Pancreas (tissue), 10 donors: ENCODE data around the gene INSL3. TPM values are rescaled to one million over a fixed set of nuclear protein-coding genes. Genes with fewer than 3 reads are reported as not detected.
"Not testable (repeated sequence)": the region's sequence is repeated elsewhere in the genome, so short reads cannot be mapped to it uniquely, and the experiment has no call there.

Source experiments
- ATAC-seq, 4 donors: fragments of 200-7000 bp; cut with Tn5 transposase; one replicate each; pipeline versions ENCODE4 v1.8.0 to v1.9.1; 2020; ENCODE audit warnings: mild to moderate bottlenecking in 4 of 4, moderate library complexity in 4 of 4
- DNase-seq, 6 donors: peaks; one replicate each; pipeline ENCODE4 v3.0.0-alpha.2; 2020
- FAIRE-seq: peaks from 2 replicates; lab custom pipeline; 2012; peaks lifted over from hg19 to GRCh38; lab: Jason Lieb, UNC
- H3K27ac ChIP-seq, 4 donors: fragments of 200-600 bp; sonication (generic); 1 replicate in 3 of 4; 2 replicates in 1 of 4; pipeline versions ENCODE4 v1.5.0 to v1.8.0; 2020
- H3K27me3 ChIP-seq, 4 donors: fragments of 200-600 bp; one replicate each; pipeline ENCODE4 v1.8.0; 2021
- H3K36me3 ChIP-seq, 3 donors: fragments of 200-600 bp; sonication (generic) in 1 of 3; one replicate each; pipeline versions ENCODE4 v1.5.0 to v1.8.0; 2020 to 2021
- H3K4me1 ChIP-seq, 3 donors: fragments of 200-600 bp; one replicate each; pipeline ENCODE4 v1.8.0; 2021
- H3K4me3 ChIP-seq, 4 donors: fragments of 200-600 bp; sonication (generic) in 2 of 4; one replicate each; pipeline versions ENCODE4 v1.5.0 to v1.8.0; 2020 to 2021
- H3K9me3 ChIP-seq, 4 donors: fragments of 200-600 bp; one replicate each; pipeline ENCODE4 v1.8.0; 2021
- WGBS, 2 donors: extraction: QIAGEN DNeasy Blood & Tissue Kit; methylation state at CpG; one replicate each; pipeline ENCODE4 v1.1.7; 2013; 5-methylcytosine and 5-hydroxymethylcytosine counted together
- intact Hi-C, 3 donors: fragments of 100-400 bp; cut with DNase I; formaldehyde crosslinking; loops; one replicate each; pipeline versions ENCODE4 v1.11.1 to v1.14.2; 2022
- polyA plus RNA-seq, 2 donors: library from polyadenylated mRNA; stranded (reverse); fragments of 200-250 nt; gene quantifications; one replicate each; pipeline ENCODE4 v1.2.3, GENCODE V29; 2013
- total RNA-seq, 6 donors: library from RNA; stranded (reverse); fragmentation: NEBNext Ultra II Directional in 4 of 6; extraction: Animal tissue kit (Norgen Biotek cat#: 25700) in 4 of 6; gene quantifications; one replicate each; pipeline versions ENCODE4 v1.2.1 to v1.2.4, GENCODE V29; 2021 to 2023
- TF ChIP-seq, protein P1 (sequence below), 4 donors: fragments of 200-600 bp; sonication (generic) in 3 of 4; IDR thresholded peaks; one replicate each; pipeline versions ENCODE4 v1.5.0 to v1.8.0; 2021; ENCODE audit warnings: antibody characterized with exemption in 4 of 4
- donor health status: healthy with polysubstance abuse.
- donor health status: DM: no; HTN: no; CAD: no; lungs with moderate emphysema.
- donor health status: DM: no; HTN: no; CAD: no.
- donor health status: control.
- donor health status: control.
- donor health status: Bipolar disorder and iron deficiency.
- donor health status: DM: yes; HTN: yes; CAD: no.
- donor health status: DM: no; HTN: no; CAD: no.
- donor health status: DM: no; HTN: no; CAD: no.
- donor health status: DM: yes; HTN: yes; CAD: no.

INSL3 gene
- total and polyA plus RNA-seq, 8 donors, result not detected

DNA sequence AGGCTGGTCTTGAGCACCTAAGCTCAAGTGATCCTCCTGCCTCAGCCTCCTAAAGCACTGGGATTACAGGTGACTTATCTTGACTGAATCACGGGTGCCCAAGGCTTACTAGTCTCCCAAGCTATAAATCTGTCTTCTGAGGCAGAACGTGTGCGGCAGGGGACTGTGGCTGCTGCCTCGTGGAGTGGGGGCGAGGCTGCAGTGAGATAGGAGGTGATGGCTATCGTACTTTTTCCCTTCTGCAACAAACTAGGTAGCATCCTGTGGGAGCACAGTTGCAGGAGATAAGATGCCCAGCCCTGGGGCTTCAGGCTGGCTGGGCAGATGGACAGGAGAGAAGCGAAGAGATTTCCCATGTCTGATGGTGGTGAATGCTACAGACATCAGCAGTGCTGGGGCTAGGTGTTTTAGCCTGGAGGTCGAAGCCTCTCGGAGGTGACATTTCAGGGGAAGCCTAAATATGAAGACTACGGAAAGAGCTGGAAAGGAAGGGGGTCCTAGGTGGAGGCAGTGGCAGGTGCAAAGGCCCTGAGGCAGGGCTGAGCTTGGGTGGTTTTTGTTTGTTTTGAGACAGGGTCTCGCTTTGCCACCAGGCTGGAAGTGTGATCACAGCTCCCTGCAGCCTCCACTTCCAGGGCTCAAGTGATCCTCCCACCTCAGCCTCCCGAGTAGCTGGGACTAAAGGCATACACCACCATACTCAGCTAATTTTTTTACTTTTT, 19.0 kb downstream of the INSL3 start:
- Histone ChIP-seq H3K4me3 (no peak overlapping the region), H3K36me3 (no peaks in the 10 kb centered on the region), H3K9me3 (no peaks in the 10 kb centered on the region), H3K27me3 (no peaks in the 10 kb centered on the region), H3K27ac (no peak overlapping the region), H3K4me1 (peaks cover 0 to 7% (median 2%) of the 10 kb centered on the region in 3 donors)
- DNase-seq (no peak), FAIRE-seq (no peak), ATAC-seq (no peak)
- TF ChIP-seq, protein P1, sequence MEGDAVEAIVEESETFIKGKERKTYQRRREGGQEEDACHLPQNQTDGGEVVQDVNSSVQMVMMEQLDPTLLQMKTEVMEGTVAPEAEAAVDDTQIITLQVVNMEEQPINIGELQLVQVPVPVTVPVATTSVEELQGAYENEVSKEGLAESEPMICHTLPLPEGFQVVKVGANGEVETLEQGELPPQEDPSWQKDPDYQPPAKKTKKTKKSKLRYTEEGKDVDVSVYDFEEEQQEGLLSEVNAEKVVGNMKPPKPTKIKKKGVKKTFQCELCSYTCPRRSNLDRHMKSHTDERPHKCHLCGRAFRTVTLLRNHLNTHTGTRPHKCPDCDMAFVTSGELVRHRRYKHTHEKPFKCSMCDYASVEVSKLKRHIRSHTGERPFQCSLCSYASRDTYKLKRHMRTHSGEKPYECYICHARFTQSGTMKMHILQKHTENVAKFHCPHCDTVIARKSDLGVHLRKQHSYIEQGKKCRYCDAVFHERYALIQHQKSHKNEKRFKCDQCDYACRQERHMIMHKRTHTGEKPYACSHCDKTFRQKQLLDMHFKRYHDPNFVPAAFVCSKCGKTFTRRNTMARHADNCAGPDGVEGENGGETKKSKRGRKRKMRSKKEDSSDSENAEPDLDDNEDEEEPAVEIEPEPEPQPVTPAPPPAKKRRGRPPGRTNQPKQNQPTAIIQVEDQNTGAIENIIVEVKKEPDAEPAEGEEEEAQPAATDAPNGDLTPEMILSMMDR (IDR thresholded peaks at IDR 0.05), result no peak
- 76 to 83% methylated on average over 12 of the region's 12 CpGs for WGBS, 2 donors
- intact Hi-C loops, result no loop called here

DNA sequence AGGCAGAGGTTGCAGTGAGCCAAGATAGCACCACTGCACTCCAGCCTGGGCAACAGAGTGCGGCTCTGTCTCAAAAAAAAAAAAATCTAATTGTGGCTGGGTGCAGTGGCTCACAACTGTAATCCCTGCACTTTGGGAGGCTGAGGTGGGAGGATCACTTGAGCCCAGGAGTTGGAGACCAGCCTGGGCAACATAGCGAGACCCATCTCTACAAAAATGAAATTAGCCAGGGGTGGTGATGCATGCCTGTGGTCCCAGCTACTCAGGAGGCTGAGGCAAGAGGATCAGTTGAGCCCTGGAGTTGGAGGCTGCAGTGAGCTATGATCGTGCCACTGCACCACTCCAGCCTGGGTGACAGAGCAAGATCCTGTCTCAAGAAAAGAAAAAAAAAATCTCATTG, 22.7 kb downstream of the INSL3 start:
- H3K9me3 ChIP-seq, DNase-seq, FAIRE-seq, H3K36me3 ChIP-seq, intact Hi-C loops, H3K4me3 ChIP-seq, H3K27me3 ChIP-seq, ATAC-seq, H3K27ac ChIP-seq: not testable (repeated sequence)
- 94 to 98% methylated on average over 3 of the region's 3 CpGs for WGBS, 2 donors
- peaks cover 0 to 14% (median 12%) of the 10 kb centered on the region in 3 donors for H3K4me1 ChIP-seq

DNA sequence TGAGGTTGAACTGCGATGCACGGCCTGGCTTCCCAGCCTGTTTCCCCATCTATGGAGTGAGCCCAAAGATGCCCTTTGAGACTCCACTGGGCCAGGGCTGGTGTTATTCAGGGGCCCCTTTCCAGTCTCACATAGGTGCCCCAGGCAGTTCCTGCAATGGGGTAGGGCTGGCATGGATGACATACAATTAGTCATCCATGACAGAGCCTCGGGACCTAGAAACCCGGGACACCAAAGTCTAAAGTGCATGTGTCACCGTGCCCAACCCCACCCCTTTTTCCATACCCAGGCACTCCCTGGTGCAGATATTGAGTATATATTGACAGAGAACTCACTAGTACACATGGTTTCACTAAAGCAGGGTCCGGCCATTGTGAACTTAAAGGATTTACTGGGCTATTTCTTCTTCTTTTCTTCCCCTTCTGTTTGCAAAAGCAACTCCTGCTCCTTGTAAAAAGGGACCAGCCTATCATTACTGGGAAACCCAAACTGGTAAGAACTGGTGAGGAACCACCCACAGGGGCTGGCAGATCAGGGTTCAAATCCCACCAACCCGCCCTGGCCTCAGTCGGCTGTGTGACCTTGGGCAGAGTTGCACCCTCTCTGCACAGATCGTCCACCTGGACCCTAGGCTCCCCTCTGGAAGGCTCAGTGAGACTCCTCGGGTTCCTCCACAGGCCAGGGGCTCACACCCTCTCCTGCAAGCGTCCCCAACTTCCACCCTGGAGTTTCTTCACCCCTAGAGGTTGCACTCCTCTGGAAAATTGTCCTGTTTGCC, 23.7 kb downstream of the INSL3 start:
- 33 to 40% methylated on average over 11 of the region's 11 CpGs for WGBS, 2 donors
- H3K27me3 ChIP-seq, result no peaks in the 10 kb centered on the region
- peaks cover 0 to 14% (median 12%) of the 10 kb centered on the region in 3 donors for H3K4me1 ChIP-seq
- no peaks in the 10 kb centered on the region for H3K9me3 ChIP-seq
- peak in 4 of 6 donors; percentile 74 to 81 (median 80) for DNase-seq
- H3K27ac ChIP-seq, result peak overlapping the region in 3 of 4 donors; percentile 14 to 72 (median 64)
- FAIRE-seq, result no peak
- H3K36me3 ChIP-seq, result no peaks in the 10 kb centered on the region
- TF ChIP-seq, protein P1 (IDR thresholded peaks at IDR 0.05), result no peak
- peak; percentile 78 to 84 (median 82) for ATAC-seq
- intact Hi-C loops, result no loop called here
- H3K4me3 ChIP-seq, result no peak overlapping the region

DNA sequence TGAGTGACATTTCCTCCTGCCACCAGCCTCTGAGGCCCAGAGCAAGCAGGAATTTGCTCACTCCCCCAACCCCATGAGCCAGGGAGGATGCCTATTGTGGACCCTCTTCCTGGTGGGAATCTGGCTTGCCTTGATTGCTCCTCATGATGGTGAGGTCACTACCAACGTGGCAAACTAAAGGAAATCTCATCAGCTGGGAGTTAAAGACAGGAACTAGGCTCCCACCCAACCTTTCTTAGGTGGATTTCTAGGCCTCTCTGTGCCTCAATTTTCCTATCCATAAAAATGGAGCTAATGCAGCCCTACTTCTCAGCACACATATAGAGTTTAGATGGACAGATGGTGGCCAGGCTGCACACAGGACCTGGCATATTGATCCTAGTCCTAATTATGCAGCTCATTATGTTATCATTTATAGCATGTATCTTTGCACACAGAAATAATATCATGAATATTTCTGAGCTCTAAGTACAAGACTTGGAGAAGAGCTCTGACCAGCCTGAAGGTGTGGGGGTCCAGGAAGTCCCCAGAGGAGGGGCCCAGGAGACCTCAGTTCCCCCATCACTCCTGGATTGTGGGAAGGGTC, 24.4 kb downstream of the INSL3 start:
- intact Hi-C loops, result no loop called here
- Histone ChIP-seq H3K4me3 (no peak overlapping the region), H3K27me3 (no peaks in the 10 kb centered on the region), H3K36me3 (no peaks in the 10 kb centered on the region), H3K9me3 (no peaks in the 10 kb centered on the region), H3K27ac (peak overlapping the region in 3 of 4 donors; percentile 14 to 72 (median 64)), H3K4me1 (peaks cover 0 to 14% (median 12%) of the 10 kb centered on the region in 3 donors)
- ATAC-seq (no peak), DNase-seq (no peak), FAIRE-seq (no peak)
- TF ChIP-seq, protein P1 (IDR thresholded peaks at IDR 0.05), result no peak
- WGBS, 2 donors, result 27 to 42% methylated on average over 1 of the region's 1 CpG
